C4-2B (cell line): ENCODE data around the gene SEMA3D.

ENCODE experiments used
- H3K27ac ChIP-seq: fragments of 450-650 bp; 2 replicates; pipeline ENCODE4 v1.5.1; 2017
- CTCF ChIP-seq: fragments of 450-650 bp; conservative IDR thresholded peaks from 2 replicates; pipeline ENCODE4 v1.5.1; 2017; ENCODE audit warnings: mild to moderate bottlenecking
- ZFX ChIP-seq: fragments of 450-650 bp; IDR thresholded peaks from 2 replicates; pipeline ENCODE4 v1.6.1; 2017

Gene SEMA3D

DNA sequence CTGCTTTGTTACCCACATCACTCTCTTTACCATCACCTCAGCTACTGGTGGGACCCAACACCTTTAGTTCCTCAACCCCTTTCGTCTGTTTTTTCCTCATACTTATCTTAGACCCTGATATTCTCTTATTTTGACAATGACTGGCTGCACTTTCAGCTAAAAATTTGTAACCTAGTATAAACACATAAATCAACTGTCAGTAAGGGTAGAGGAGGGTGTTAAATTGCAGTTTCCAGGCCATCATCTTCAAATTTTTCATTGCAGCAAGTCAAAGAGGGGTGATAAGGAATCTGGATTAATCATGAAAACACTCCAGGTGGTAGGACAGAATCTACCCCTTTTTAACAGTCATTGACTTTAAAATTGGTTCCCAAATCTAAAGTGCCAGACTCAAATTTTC, 27.9 kb downstream of the SEMA3D start:
- no peak for TF ChIP-seq ZFX
- no peak for TF ChIP-seq CTCF
- no peak overlapping the region for H3K27ac ChIP-seq

GRCh38 chr7:85156661-85157208, 30.1 kb downstream of the SEMA3D start:
- H3K27ac ChIP-seq = no peak overlapping the region
- TF ChIP-seq CTCF (no peak), ZFX (no peak)

GRCh38 chr7:85154282-85154937, 32.4 kb downstream of the SEMA3D start:
- TF ChIP-seq CTCF = no peak
- no peak for TF ChIP-seq ZFX

GRCh38 chr7:85153715-85154114, 33.1 kb downstream of the SEMA3D start:
- TF ChIP-seq ZFX (no peak), CTCF (no peak)
- H3K27ac ChIP-seq = no peak overlapping the region

More at GRCh38 chr7:85154282-85154937, 32.4 kb downstream of the SEMA3D start:
- no peak overlapping the region for H3K27ac ChIP-seq

- no peak for TF ChIP-seq ZFX
- no peak for TF ChIP-seq CTCF
- no peak overlapping the region for H3K27ac ChIP-seq
These were observed 36.2 kb downstream of the SEMA3D start for GRCh38 chr7:85150624-85151023.

GRCh38 chr7:85144771-85145170, 42.1 kb downstream of the SEMA3D start:
- no peak overlapping the region for H3K27ac ChIP-seq
- TF ChIP-seq ZFX (no peak), CTCF (no peak)

DNA sequence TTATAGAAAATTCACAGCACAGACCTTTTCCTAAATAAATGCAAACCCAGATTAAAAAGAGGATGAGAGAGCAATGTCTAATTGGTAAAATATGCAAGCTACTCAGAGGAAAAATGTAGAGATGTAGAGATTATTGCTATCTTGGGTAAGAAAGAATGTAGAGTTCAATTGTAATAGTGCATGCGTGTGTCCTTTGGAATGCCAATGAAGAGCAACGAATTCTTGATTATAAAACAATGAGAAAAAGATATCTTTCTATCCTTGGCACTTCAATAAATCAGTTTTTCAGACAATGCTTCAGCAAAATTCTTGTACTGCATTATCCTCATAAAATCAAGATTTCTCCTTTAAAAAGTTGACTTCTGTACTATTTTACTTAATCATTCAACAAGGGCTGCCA, 50.9 kb downstream of the SEMA3D start:
- TF ChIP-seq ZFX (no peak), CTCF (no peak)
- no peak overlapping the region for H3K27ac ChIP-seq
